Activated naive CD4-positive, alpha-beta T cell (primary cell): Measurements from ENCODE around the gene PHF2.

Experiments
- DNase-seq, 4 experiments: peaks; one replicate each; lab custom pipeline; 2025; lab: John Stamatoyannopoulos, UW

Gene PHF2

GRCh38 chr9:93587284-93587650 lies 10.9 kb downstream of the PHF2 start:
- no peak for DNase-seq

- DNase-seq, result no peak
Measured at GRCh38 chr9:93587651-93588347, 11.4 kb downstream of the PHF2 start.

GRCh38 chr9:93588641-93589609 lies 12.5 kb downstream of the PHF2 start:
- no peak for DNase-seq

- DNase-seq, result no peak
Measured at GRCh38 chr9:93589688-93590087, 13.3 kb downstream of the PHF2 start.

- no peak for DNase-seq
Measured at GRCh38 chr9:93590609-93591234, 14.3 kb downstream of the PHF2 start.

- no peak for DNase-seq
Measured at GRCh38 chr9:93591301-93592007, 15.1 kb downstream of the PHF2 start.

- DNase-seq, result no peak
Measured at GRCh38 chr9:93592008-93592642, 15.7 kb downstream of the PHF2 start.

- DNase-seq, result no peak
Measured at GRCh38 chr9:93592643-93593021, 16.2 kb downstream of the PHF2 start.

GRCh38 chr9:93593144-93593658 lies 16.8 kb downstream of the PHF2 start:
- DNase-seq, result no peak

GRCh38 chr9:93594041-93594756 lies 17.8 kb downstream of the PHF2 start:
- DNase-seq, result no peak

GRCh38 chr9:93595461-93595860 lies 19.1 kb downstream of the PHF2 start:
- DNase-seq, result no peak

- no peak for DNase-seq
Measured at GRCh38 chr9:93595861-93596365, 19.5 kb downstream of the PHF2 start.

- DNase-seq, result no peak
Measured at GRCh38 chr9:93596399-93596798, 20.0 kb downstream of the PHF2 start.

GRCh38 chr9:93597142-93597706 lies 20.8 kb downstream of the PHF2 start:
- DNase-seq, result no peak

- DNase-seq, result no peak
Measured at GRCh38 chr9:93597871-93598646, 21.7 kb downstream of the PHF2 start.

- DNase-seq, result no peak
Measured at GRCh38 chr9:93598647-93599241, 22.4 kb downstream of the PHF2 start.

GRCh38 chr9:93599571-93600403 lies 23.4 kb downstream of the PHF2 start:
- no peak for DNase-seq

- DNase-seq, result no peak
Measured at GRCh38 chr9:93600504-93600903, 24.1 kb downstream of the PHF2 start.
